ENCODE data around the gene EXD3. TPM values are rescaled to one million over a fixed set of nuclear protein-coding genes. Genes with fewer than 3 reads are reported as not detected.
"Not testable (repeated sequence)": the region's sequence is repeated elsewhere in the genome, so short reads cannot be mapped to it uniquely, and the experiment has no call there.

EXD3 gene
- total RNA-seq, 4 donors from 2014 or later, result 8.3 to 22.3 (median 14.2) TPM

DNA sequence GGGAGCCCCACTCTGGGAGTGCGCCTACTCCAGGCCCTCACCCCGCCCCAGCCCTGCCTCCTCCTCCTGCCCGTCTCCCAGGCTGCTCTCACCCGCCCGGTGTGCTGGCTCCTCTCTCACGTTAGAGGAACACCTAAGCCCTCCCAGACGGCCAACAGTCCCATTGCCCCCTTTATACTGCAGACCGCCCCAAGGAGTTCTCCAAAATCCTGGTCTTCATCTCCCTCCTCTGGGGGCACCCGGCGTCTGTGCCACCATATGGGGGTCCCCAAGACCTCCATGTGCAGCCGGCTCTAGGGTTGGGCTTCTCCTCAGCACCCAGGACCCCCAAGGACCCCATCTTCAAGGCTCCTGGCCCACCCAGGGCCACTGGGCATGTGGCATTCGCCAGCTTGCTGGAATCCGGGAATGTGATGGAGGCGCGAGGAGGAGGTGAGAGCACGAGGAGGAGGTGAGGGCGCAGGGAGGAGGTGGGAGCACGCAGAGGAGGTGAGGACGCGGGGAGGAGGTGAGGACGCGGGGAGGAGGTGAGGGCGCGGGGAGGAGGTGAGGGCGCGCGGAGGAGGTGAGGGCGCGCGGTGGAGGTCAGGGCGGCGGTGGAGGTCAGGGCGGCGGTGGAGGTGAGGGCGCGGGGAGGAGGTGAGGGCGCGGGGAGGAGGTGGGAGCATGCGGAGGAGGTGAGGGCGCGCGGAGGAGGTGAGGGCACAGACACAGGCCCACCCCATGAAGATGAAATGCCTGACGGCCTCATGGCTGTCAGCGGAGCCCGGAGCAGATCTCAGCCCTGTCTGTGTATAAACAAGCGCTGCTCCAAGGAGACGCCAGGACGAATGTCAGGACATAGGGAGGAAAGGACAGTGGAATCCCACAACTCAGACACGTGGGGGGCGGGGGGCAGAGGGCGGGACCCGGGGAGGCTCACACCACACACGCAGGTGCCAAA is 41.2 kb downstream of the EXD3 start:
- H3K27me3 ChIP-seq, result no peaks in the 10 kb centered on the region
- peaks cover 0 to 3% (median under 1%) of the 10 kb centered on the region in 4 donors for H3K4me1 ChIP-seq
- no peak for DNase-seq (ENCODE audit: extremely low spot score)
- TF ChIP-seq POLR2A (IDR thresholded peaks at IDR 0.05; ENCODE audit: low read depth), result no peak
- TF ChIP-seq EP300 (IDR thresholded peaks at IDR 0.05), result no peak
- no peak for TF ChIP-seq CTCF (IDR thresholded peaks at IDR 0.05)
- TF ChIP-seq POLR2AphosphoS5 (IDR thresholded peaks at IDR 0.05), result no peak
- peaks cover 0 to 27% (median 7%) of the 10 kb centered on the region in 4 donors for H3K36me3 ChIP-seq
- H3K27ac ChIP-seq (replicated peaks in 1 of 4), result no peak overlapping the region
- no peaks in the 10 kb centered on the region for H3K9me3 ChIP-seq
- intact Hi-C loops (cut with DNase I), result no loop called here
- no peak overlapping the region for H3K4me3 ChIP-seq
- WGBS, result 91% methylated on average over 53 of the region's 53 CpGs

- WGBS, result 100% methylated on average over 3 of the region's 7 CpGs
- H3K4me1 ChIP-seq, result no peaks in the 10 kb centered on the region
- no peak for TF ChIP-seq POLR2A (IDR thresholded peaks at IDR 0.05; ENCODE audit: low read depth)
- H3K9me3 ChIP-seq, result no peaks in the 10 kb centered on the region
- intact Hi-C loops (cut with DNase I), result no loop called here
- H3K4me3 ChIP-seq, result no peak overlapping the region
- no peak for DNase-seq (ENCODE audit: extremely low spot score)
- H3K27me3 ChIP-seq, result no peaks in the 10 kb centered on the region
- H3K27ac ChIP-seq (replicated peaks in 1 of 4), result no peak overlapping the region
- peaks cover 0 to 25% (median 4%) of the 10 kb centered on the region in 4 donors for H3K36me3 ChIP-seq
Measured at GRCh38 chr9:137380606-137381005, 42.4 kb downstream of the EXD3 start.

DNA sequence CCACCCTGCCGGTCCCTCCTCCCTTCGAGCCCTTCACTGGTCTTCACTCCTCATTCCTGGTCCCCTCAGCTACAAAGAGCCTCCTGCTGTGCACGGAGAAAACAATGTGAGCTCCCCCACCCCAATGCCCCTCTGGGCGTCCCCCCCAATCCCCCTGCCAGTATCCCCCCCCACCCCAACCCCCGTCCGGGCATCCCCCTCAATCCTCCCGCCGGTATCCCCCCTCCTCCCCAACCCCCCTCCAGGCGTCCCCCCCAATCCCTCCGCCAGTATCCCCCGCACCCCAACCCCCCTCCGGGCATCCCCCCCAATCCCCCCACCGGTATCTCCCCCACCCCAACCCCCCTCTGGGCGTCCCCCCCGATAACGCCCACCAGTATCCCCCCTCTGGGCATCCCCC is 42.8 kb downstream of the EXD3 start:
- no peaks in the 10 kb centered on the region for H3K9me3 ChIP-seq
- TF ChIP-seq CTCF (IDR thresholded peaks at IDR 0.05), result no peak
- TF ChIP-seq POLR2AphosphoS5 (IDR thresholded peaks at IDR 0.05), result no peak
- no peak for TF ChIP-seq EP300 (IDR thresholded peaks at IDR 0.05)
- no peak for TF ChIP-seq POLR2A (IDR thresholded peaks at IDR 0.05; ENCODE audit: low read depth)
- no peak overlapping the region for H3K4me3 ChIP-seq
- peaks cover 0 to 21% (median 4%) of the 10 kb centered on the region in 4 donors for H3K36me3 ChIP-seq
- no peak overlapping the region for H3K27ac ChIP-seq (replicated peaks in 1 of 4)
- no peaks in the 10 kb centered on the region for H3K4me1 ChIP-seq
- intact Hi-C loops (cut with DNase I), result no loop called here
- no peak for DNase-seq (ENCODE audit: extremely low spot score)
- no peaks in the 10 kb centered on the region for H3K27me3 ChIP-seq
- 86% methylated on average over 3 of the region's 16 CpGs for WGBS

- 87% methylated on average over 12 of the region's 12 CpGs for WGBS
- no peak for DNase-seq (ENCODE audit: extremely low spot score)
Measured at GRCh38 chr9:137379761-137380161, 43.2 kb downstream of the EXD3 start.

DNA sequence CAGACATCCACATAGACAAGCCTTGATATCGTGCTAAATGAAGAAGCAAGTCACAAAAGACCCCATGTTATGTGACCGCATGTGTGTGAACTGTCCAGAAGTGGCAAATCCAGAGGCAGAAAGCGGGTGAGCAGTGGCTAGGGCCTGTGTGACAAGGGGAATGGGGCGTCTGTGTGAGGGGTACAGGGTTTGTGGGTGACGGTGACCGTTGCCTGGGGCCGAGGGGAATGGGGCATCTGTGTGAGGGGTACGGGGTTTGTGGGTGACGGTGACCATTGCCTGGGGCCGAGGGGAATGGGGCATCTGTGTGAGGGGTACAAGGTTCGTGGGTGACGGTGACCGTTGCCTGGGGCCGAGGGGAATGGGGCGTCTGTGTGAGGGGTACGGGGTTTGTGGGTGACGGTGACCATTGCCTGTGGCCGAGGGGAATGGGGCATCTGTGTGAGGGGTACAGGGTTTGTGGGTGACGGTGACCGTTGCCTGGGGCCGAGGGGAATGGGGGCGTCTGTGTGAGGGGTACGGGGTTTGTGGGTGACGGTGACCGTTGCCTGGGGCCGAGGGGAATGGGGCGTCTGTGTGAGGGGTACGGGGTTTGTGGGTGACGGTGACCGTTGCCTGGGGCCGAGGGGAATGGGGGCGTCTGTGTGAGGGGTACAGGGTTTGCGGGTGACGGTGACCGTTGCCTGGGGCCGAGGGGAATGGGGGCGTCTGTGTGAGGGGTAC is 44.1 kb downstream of the EXD3 start:
- peaks cover 0 to 26% (median 9%) of the 10 kb centered on the region in 4 donors for H3K36me3 ChIP-seq
- DNase-seq (ENCODE audit: extremely low spot score); H3K27ac ChIP-seq (replicated peaks in 1 of 4); intact Hi-C loops (cut with DNase I); H3K4me3 ChIP-seq; H3K9me3 ChIP-seq; H3K4me1 ChIP-seq; H3K27me3 ChIP-seq: not testable (repeated sequence)
- 92% methylated on average over 31 of the region's 37 CpGs for WGBS

More at GRCh38 chr9:137379761-137380161, 43.2 kb downstream of the EXD3 start:
- Histone ChIP-seq H3K4me3 (no peak overlapping the region), H3K27me3 (no peaks in the 10 kb centered on the region), H3K36me3 (peaks cover 0 to 18% (median 1%) of the 10 kb centered on the region in 4 donors), H3K9me3 (no peaks in the 10 kb centered on the region), H3K4me1 (no peaks in the 10 kb centered on the region), H3K27ac (replicated peaks in 1 of 4) (no peak overlapping the region)
- intact Hi-C loops (cut with DNase I), result no loop called here
- TF ChIP-seq EP300 (IDR thresholded peaks at IDR 0.05) (no peak), POLR2AphosphoS5 (IDR thresholded peaks at IDR 0.05) (no peak), POLR2A (IDR thresholded peaks at IDR 0.05; ENCODE audit: low read depth) (no peak), CTCF (IDR thresholded peaks at IDR 0.05) (no peak)

Data from esophagus muscularis mucosa (tissue), 4 donors.